ENCODE data around the gene SLC39A11. TPM values are rescaled to one million over a fixed set of nuclear protein-coding genes. Genes with fewer than 3 reads are reported as not detected.

The SLC39A11 gene
- total RNA-seq, 1 experiment from 2014 or later: 18.6 TPM

DNA sequence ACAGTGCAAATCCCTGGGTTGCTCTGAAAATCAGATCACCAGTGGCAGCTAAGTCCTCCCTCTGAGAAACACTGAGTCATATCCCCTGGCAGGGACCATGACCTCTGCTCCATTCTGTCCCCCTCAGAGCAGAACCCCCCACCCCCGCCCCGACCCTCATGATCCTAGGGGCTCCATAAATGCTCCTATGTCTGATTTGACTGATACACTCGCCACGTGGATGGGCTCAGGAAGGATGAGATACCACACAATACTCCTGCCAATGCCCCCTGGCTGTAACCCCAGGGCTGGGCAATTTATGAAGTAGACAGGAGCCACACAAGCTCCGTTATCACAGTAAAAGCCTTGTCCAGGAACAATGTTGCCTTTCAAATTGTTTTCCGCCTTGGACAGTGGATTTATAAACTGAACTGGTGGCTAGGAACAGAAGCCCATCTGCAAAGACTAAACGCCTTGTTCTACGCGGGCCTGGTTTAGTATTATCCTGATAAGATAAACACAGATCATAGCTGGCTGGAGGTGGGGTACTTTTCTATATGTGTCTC is 394.8 kb downstream of the SLC39A11 start:
- POLR2A ChIA-PET (ENCODE audit: low non-redundant PET): interaction anchor here (0.5 kb wide), 1 partner anchor 499 kb away, joined by 3 read pairs; no protein-coding TSS in a partner anchor
- Histone ChIP-seq H3K27me3 (replicated peaks; ENCODE audit: insufficient read depth, low read depth, low read length, poor library complexity) (no peaks in the 10 kb centered on the region), H3K9me3 (ENCODE audit: low read depth, low read length, poor library complexity, severe bottlenecking) (no peaks in the 10 kb centered on the region), H3K4me1 (ENCODE audit: insufficient read depth, low read length, poor library complexity, severe bottlenecking) (peaks cover 8% of the 10 kb centered on the region), H3K36me3 (ENCODE audit: insufficient read depth, low read length, poor library complexity, severe bottlenecking) (no peaks in the 10 kb centered on the region), H3K4me3 (ENCODE audit: low read depth, low read length, poor library complexity, severe bottlenecking) (no peak overlapping the region), H3K27ac (ENCODE audit: low read depth, low read length, poor library complexity, severe bottlenecking) (no peak overlapping the region)
- intact Hi-C loops (cut with micrococcal nuclease; ENCODE audit: unreplicated experiment): no loop called here
- CTCF ChIA-PET: interaction anchor here (0.6 kb wide), 1 partner anchor 133 kb away, joined by 5 read pairs; no protein-coding TSS in a partner anchor
- TF ChIP-seq, protein P1, sequence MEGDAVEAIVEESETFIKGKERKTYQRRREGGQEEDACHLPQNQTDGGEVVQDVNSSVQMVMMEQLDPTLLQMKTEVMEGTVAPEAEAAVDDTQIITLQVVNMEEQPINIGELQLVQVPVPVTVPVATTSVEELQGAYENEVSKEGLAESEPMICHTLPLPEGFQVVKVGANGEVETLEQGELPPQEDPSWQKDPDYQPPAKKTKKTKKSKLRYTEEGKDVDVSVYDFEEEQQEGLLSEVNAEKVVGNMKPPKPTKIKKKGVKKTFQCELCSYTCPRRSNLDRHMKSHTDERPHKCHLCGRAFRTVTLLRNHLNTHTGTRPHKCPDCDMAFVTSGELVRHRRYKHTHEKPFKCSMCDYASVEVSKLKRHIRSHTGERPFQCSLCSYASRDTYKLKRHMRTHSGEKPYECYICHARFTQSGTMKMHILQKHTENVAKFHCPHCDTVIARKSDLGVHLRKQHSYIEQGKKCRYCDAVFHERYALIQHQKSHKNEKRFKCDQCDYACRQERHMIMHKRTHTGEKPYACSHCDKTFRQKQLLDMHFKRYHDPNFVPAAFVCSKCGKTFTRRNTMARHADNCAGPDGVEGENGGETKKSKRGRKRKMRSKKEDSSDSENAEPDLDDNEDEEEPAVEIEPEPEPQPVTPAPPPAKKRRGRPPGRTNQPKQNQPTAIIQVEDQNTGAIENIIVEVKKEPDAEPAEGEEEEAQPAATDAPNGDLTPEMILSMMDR (conservative IDR thresholded peaks at IDR 0.05; ENCODE audit: low read depth, low read length): no peak
- no peak for TF ChIP-seq EZH2 (IDR thresholded peaks at IDR 0.05; ENCODE audit: borderline replicate concordance, low read depth, low read length, poor library complexity, severe bottlenecking)
- no TSS peak for BruUV-seq (replicated peaks)
- no peak for DNase-seq (ENCODE audit: low spot score)

DNA sequence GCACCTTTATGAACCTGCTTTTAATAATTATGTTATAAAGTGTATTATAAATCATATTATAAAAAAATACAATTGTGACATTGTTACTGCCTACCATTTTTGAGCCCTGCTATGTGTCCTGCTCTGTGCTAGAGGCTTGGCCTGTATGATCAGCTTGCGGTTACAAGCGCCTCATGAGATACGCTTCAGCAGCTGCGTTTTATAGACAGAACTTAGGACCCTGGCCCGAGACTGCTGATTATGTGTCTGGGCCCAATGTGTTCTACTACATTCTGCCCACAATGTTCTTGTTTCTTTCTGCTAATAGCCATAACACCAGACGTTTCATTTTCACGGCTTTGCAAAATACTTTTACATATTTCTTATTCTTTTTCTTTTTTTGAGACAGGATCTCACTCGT is 395.8 kb downstream of the SLC39A11 start:
- no peak for DNase-seq (ENCODE audit: low spot score)
- intact Hi-C loops (cut with micrococcal nuclease; ENCODE audit: unreplicated experiment): no loop called here
- TF ChIP-seq EZH2 (IDR thresholded peaks at IDR 0.05; ENCODE audit: borderline replicate concordance, low read depth, low read length, poor library complexity, severe bottlenecking): no peak
- TF ChIP-seq, protein P1 (conservative IDR thresholded peaks at IDR 0.05; ENCODE audit: low read depth, low read length): no peak
- Histone ChIP-seq H3K4me1 (ENCODE audit: insufficient read depth, low read length, poor library complexity, severe bottlenecking) (no peaks in the 10 kb centered on the region), H3K27me3 (replicated peaks; ENCODE audit: insufficient read depth, low read depth, low read length, poor library complexity) (no peaks in the 10 kb centered on the region), H3K4me3 (ENCODE audit: low read depth, low read length, poor library complexity, severe bottlenecking) (no peak overlapping the region), H3K27ac (ENCODE audit: low read depth, low read length, poor library complexity, severe bottlenecking) (no peak overlapping the region), H3K9me3 (ENCODE audit: low read depth, low read length, poor library complexity, severe bottlenecking) (no peaks in the 10 kb centered on the region), H3K36me3 (ENCODE audit: insufficient read depth, low read length, poor library complexity, severe bottlenecking) (no peaks in the 10 kb centered on the region)
- BruUV-seq (replicated peaks): no TSS peak
- POLR2A ChIA-PET (ENCODE audit: low non-redundant PET): no interaction called here
- CTCF ChIA-PET: no interaction called here

DNA sequence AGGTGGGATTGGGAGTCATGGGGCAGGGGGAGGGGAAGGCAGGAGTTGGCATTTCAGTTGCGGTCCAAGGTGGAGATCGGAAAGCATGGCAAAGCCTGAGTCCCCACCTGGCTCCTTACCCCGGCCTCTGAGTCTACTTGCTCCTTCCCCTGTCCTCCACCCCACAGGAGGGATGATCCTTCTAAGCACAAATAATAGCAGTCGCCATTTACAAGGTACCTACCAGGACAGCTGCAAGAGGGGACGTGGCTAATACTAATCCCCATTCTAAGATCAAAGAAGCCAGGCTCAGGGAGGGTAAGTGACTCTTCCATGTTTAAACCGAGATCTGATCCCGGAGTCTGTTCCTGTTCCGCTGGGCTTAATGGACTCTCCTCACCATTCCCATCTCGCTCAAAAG is 396.3 kb downstream of the SLC39A11 start:
- no peak overlapping the region for H3K4me3 ChIP-seq (ENCODE audit: low read depth, low read length, poor library complexity, severe bottlenecking)
- ChIA-PET POLR2A (ENCODE audit: low non-redundant PET) (no interaction called here), CTCF (no interaction called here)
- intact Hi-C loops (cut with micrococcal nuclease; ENCODE audit: unreplicated experiment): no loop called here
- H3K27me3 ChIP-seq (replicated peaks; ENCODE audit: insufficient read depth, low read depth, low read length, poor library complexity): no peaks in the 10 kb centered on the region
- H3K9me3 ChIP-seq (ENCODE audit: low read depth, low read length, poor library complexity, severe bottlenecking): no peaks in the 10 kb centered on the region
- no peak overlapping the region for H3K27ac ChIP-seq (ENCODE audit: low read depth, low read length, poor library complexity, severe bottlenecking)
- TF ChIP-seq, protein P1 (conservative IDR thresholded peaks at IDR 0.05; ENCODE audit: low read depth, low read length): no peak
- no peak for TF ChIP-seq EZH2 (IDR thresholded peaks at IDR 0.05; ENCODE audit: borderline replicate concordance, low read depth, low read length, poor library complexity, severe bottlenecking)
- no peaks in the 10 kb centered on the region for H3K36me3 ChIP-seq (ENCODE audit: insufficient read depth, low read length, poor library complexity, severe bottlenecking)
- no peaks in the 10 kb centered on the region for H3K4me1 ChIP-seq (ENCODE audit: insufficient read depth, low read length, poor library complexity, severe bottlenecking)
- BruUV-seq (replicated peaks): no TSS peak
- no peak for DNase-seq (ENCODE audit: low spot score)
